K562 (cell line): ENCODE data around the gene PRXL2A. TPM values are rescaled to one million over a fixed set of nuclear protein-coding genes. Genes with fewer than 3 reads are reported as not detected.

Experiments
- ARID1B ChIP-seq: fragments of 450-650 bp; IDR thresholded peaks from 2 replicates; pipeline ENCODE4 v1.6.1; 2016; ENCODE audit warnings: antibody characterized with exemption, mild to moderate bottlenecking, inconsistent platforms
- ASH1L ChIP-seq: fragments of 450-650 bp; IDR thresholded peaks from 2 replicates; pipeline ENCODE4 v1.6.1; 2018; ENCODE audit warnings: borderline replicate concordance, mild to moderate bottlenecking, low read depth; ENCODE audit not compliant: partially characterized antibody
- CBFB ChIP-seq: sonication (generic); formaldehyde crosslinking; IDR thresholded peaks from 2 replicates; pipeline ENCODE4 v1.4.0; 2020; ENCODE audit warnings: mild to moderate bottlenecking, missing genetic modification reagents
- ESRRA ChIP-seq: fragments of 450-650 bp; IDR thresholded peaks from 2 replicates; pipeline ENCODE4 v1.6.1; 2014; ENCODE audit warnings: low read depth, mild to moderate bottlenecking, moderate library complexity, borderline replicate concordance
- ETV5 ChIP-seq: sonication (generic); formaldehyde crosslinking; IDR thresholded peaks from 2 replicates; pipeline ENCODE4 v1.4.0; 2020; ENCODE audit warnings: low read depth, mild to moderate bottlenecking, missing genetic modification reagents
- FOXJ3 ChIP-seq: sonication (generic); formaldehyde crosslinking; IDR thresholded peaks from 2 replicates; pipeline ENCODE4 v1.4.0; 2020; ENCODE audit warnings: mild to moderate bottlenecking, missing genetic modification reagents
- HMGN3 ChIP-seq: IDR thresholded peaks from 2 replicates; pipeline ENCODE4 v1.6.1; 2011; ENCODE audit warnings: borderline replicate concordance, low read depth, mild to moderate bottlenecking, mixed read lengths, low read length; ENCODE audit not compliant: insufficient read length; ENCODE audit errors: extremely low read depth
- KLF16 ChIP-seq: IDR thresholded peaks from 2 replicates; pipeline ENCODE4 v1.6.1; 2016; ENCODE audit warnings: antibody characterized with exemption
- LEF1 ChIP-seq: fragments of 450-650 bp; IDR thresholded peaks from 2 replicates; pipeline ENCODE4 v1.6.1; 2016; ENCODE audit warnings: mild to moderate bottlenecking
- PML ChIP-seq: IDR thresholded peaks from 2 replicates; pipeline ENCODE4 v1.6.1; 2012; ENCODE audit warnings: low read length, inconsistent platforms
- POLR2G ChIP-seq: fragments of 200-400 bp; formaldehyde crosslinking; IDR thresholded peaks from 2 replicates; pipeline ENCODE4 v1.6.1; 2017; ENCODE audit warnings: low read depth, mild to moderate bottlenecking, antibody characterized with exemption, low read length, moderate library complexity
- RBM22 ChIP-seq: fragments of 200-400 bp; formaldehyde crosslinking; IDR thresholded peaks from 2 replicates; pipeline ENCODE4 v1.6.1; 2018; ENCODE audit warnings: low read length, low read depth; ENCODE audit not compliant: poor library complexity, severe bottlenecking
- SMAD2 ChIP-seq: fragments of 150-350 bp; IDR thresholded peaks from 2 replicates; pipeline ENCODE4 v1.6.1; 2014; ENCODE audit warnings: low read depth, mild to moderate bottlenecking, low read length
- SREBF1 ChIP-seq: fragments of 150-350 bp; IDR thresholded peaks from 2 replicates; pipeline ENCODE4 v1.6.1; 2014; ENCODE audit warnings: antibody characterized with exemption, low read depth, low read length, borderline replicate concordance
- TBP ChIP-seq: optimal IDR thresholded peaks from 2 replicates; pipeline ENCODE3; 2011; ENCODE audit warnings: low read depth, low read length, improper control_type of control experiment
- TCF3 ChIP-seq: sonication (generic); formaldehyde crosslinking; IDR thresholded peaks from 2 replicates; pipeline ENCODE4 v1.4.0; 2020; ENCODE audit warnings: mild to moderate bottlenecking, missing genetic modification reagents
- ZFX ChIP-seq: sonication (generic); formaldehyde crosslinking; IDR thresholded peaks from 2 replicates; pipeline ENCODE4 v1.8.0; 2022; ENCODE audit warnings: mild to moderate bottlenecking, missing genetic modification reagents, moderate library complexity
- ZNF124 ChIP-seq: sonication (generic); formaldehyde crosslinking; IDR thresholded peaks from 2 replicates; pipeline ENCODE4 v1.8.1; 2022; ENCODE audit warnings: missing genetic modification reagents
- ZNF24 ChIP-seq: fragments of 450-650 bp; IDR thresholded peaks from 2 replicates; pipeline ENCODE4 v1.6.1; 2016
- ZNF316 ChIP-seq: fragments of 450-650 bp; IDR thresholded peaks from 2 replicates; pipeline ENCODE4 v1.6.1; 2016
- ZNF561 ChIP-seq: fragments of 450-650 bp; formaldehyde crosslinking; conservative IDR thresholded peaks from 2 replicates; pipeline ENCODE4 v1.4.0; 2020; ENCODE audit warnings: mild to moderate bottlenecking, moderate library complexity
- ZNF589 ChIP-seq: fragments of 200-800 bp; sonication (Bioruptor generic); IDR thresholded peaks from 2 replicates; pipeline ENCODE4 v1.6.1; 2016; ENCODE audit warnings: low read depth, missing genetic modification characterization, missing compliant biosample characterization
- ZZZ3 ChIP-seq: fragments of 450-650 bp; IDR thresholded peaks from 2 replicates; pipeline ENCODE4 v1.6.1; 2016; ENCODE audit warnings: antibody characterized with exemption, mild to moderate bottlenecking, moderate library complexity
- polyA plus RNA-seq, 8 experiments: library from polyadenylated mRNA; depleted of rRNA in 4 of 8; stranded (reverse) in 5 of 8; unstranded in 3 of 8; fragments of >200 nt; fragmentation: Nextera tagmentation in 2 of 8; fragmentation: Illumina TruSeq in 1 of 8; extraction: Ambion mirVana in 2 of 8; extraction: Trizol in 1 of 8; gene quantifications; 2 replicates each; pipeline versions ENCODE4 v1.2.1 to v1.2.3, GENCODE V29; 2011 to 2014; ENCODE audit warnings: inconsistent platforms in 1 of 8, missing spikeins in 1 of 8
- total RNA-seq, 7 experiments: library from RNA; depleted of rRNA in 6 of 7; stranded (reverse); fragments of >200 nt in 6 of 7; fragmentation: Illumina TruSeq in 2 of 7; extraction: Trizol in 2 of 7; gene quantifications; 2 replicates each; pipeline versions ENCODE4 v1.2.1 to v1.2.3, GENCODE V29; 2011 to 2021; ENCODE audit warnings: low replicate concordance in 1 of 7
- TF ChIP-seq, protein P1 (sequence below): fragments of 450-650 bp; formaldehyde crosslinking; IDR thresholded peaks from 2 replicates; pipeline ENCODE4 v1.4.0; 2020; ENCODE audit warnings: mild to moderate bottlenecking, moderate library complexity
- TF ChIP-seq, protein P2 (sequence below): fragments of 250-450 bp; sonication (Bioruptor Pico); IDR thresholded peaks from 2 replicates; pipeline ENCODE4 v1.5.0; 2020; ENCODE audit warnings: mild to moderate bottlenecking
- TF ChIP-seq, protein P3 (sequence below): fragments of 250-450 bp; sonication (Bioruptor Pico); IDR thresholded peaks from 2 replicates; pipeline ENCODE4 v1.5.1; 2021; ENCODE audit warnings: mild to moderate bottlenecking
- TF ChIP-seq, protein P4 (sequence below): fragments of 450-650 bp; IDR thresholded peaks from 2 replicates; pipeline ENCODE4 v1.6.1; 2016; ENCODE audit warnings: missing biosample characterization, missing genetic modification characterization

Gene PRXL2A
- total and polyA plus RNA-seq, 9 of the 15 experiments (the other 6 are each of a cell fraction or from before 2014, with no cell fraction given) = 0.14 to 1.2 (median 0.75) TPM

DNA sequence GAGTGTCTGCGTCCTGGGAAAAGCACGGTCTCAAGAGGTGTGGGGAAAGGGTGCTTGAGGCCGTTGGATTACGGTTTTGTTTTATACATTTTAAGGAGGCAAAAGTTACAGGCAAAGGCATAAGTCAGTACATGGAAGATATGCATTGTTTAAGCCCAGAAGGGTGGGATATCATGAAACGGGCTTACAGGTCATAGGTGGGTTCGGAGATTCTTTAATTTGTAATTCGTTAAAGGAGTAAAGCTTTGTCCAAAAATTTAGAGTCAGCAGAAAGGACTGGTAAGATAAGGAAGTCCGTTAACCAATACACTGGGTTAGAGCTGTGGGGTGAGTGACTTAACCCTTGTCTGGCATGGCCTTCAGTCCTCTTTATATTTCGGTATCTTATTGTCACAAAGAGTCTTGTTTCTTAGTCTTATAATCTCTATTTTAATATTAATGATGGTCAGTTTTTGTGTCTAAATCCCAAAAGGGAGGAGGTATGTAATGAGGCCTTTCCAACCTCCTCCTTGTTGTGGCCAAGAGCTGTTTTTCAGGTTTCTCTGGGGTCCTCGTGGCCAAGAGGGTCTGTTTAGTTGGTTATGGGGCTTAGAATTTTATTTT lies 58.5 kb downstream of the PRXL2A start (continued):
- TF ChIP-seq ZNF316 (peak; percentile 99), TBP (no peak), HMGN3 (no peak), PML (no peak), ARID1B (peak; percentile 67), ZFX (CRISPR knock-in tag) (no peak; the same call in 1 of the 2 replicates), ASH1L (no peak), CBFB (CRISPR knock-in tag) (no peak), FOXJ3 (CRISPR knock-in tag) (no peak), RBM22 (no peak), ZNF124 (no peak), TCF3 (CRISPR knock-in tag) (peak; percentile 20; the same call in 1 of the 2 replicates), SMAD2 (no peak), SREBF1 (no peak), ETV5 (CRISPR knock-in tag) (no peak), ZZZ3 (no peak), ZNF24 (no peak), ZNF589 (CRISPR knock-in tag) (peak; percentile 78), KLF16 (no peak), ZNF561 (CRISPR knock-in tag) (no peak), ESRRA (no peak), LEF1 (peak; percentile 54; the same call in 1 of the 2 replicates), POLR2G (no peak)
- TF ChIP-seq, protein P1, sequence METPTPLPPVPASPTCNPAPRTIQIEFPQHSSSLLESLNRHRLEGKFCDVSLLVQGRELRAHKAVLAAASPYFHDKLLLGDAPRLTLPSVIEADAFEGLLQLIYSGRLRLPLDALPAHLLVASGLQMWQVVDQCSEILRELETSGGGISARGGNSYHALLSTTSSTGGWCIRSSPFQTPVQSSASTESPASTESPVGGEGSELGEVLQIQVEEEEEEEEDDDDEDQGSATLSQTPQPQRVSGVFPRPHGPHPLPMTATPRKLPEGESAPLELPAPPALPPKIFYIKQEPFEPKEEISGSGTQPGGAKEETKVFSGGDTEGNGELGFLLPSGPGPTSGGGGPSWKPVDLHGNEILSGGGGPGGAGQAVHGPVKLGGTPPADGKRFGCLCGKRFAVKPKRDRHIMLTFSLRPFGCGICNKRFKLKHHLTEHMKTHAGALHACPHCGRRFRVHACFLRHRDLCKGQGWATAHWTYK (CRISPR knock-in tag) = no peak
- TF ChIP-seq, protein P2, sequence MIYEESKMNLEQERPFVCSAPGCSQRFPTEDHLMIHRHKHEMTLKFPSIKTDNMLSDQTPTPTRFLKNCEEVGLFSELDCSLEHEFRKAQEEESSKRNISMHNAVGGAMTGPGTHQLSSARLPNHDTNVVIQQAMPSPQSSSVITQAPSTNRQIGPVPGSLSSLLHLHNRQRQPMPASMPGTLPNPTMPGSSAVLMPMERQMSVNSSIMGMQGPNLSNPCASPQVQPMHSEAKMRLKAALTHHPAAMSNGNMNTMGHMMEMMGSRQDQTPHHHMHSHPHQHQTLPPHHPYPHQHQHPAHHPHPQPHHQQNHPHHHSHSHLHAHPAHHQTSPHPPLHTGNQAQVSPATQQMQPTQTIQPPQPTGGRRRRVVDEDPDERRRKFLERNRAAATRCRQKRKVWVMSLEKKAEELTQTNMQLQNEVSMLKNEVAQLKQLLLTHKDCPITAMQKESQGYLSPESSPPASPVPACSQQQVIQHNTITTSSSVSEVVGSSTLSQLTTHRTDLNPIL (CRISPR knock-in tag) = no peak
- TF ChIP-seq, protein P3, sequence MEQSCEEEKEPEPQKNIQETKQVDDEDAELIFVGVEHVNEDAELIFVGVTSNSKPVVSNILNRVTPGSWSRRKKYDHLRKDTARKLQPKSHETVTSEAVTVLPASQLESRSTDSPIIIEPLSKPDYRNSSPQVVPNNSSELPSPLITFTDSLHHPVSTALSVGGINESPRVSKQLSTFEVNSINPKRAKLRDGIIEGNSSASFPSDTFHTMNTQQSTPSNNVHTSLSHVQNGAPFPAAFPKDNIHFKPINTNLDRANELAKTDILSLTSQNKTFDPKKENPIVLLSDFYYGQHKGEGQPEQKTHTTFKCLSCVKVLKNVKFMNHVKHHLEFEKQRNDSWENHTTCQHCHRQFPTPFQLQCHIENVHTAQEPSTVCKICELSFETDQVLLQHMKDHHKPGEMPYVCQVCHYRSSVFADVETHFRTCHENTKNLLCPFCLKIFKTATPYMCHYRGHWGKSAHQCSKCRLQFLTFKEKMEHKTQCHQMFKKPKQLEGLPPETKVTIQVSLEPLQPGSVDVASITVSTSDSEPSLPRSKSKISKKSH (CRISPR knock-in tag) = no peak
- TF ChIP-seq, protein P4, sequence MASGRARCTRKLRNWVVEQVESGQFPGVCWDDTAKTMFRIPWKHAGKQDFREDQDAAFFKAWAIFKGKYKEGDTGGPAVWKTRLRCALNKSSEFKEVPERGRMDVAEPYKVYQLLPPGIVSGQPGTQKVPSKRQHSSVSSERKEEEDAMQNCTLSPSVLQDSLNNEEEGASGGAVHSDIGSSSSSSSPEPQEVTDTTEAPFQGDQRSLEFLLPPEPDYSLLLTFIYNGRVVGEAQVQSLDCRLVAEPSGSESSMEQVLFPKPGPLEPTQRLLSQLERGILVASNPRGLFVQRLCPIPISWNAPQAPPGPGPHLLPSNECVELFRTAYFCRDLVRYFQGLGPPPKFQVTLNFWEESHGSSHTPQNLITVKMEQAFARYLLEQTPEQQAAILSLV = no peak
